ENCODE data around the gene PTCSC3.

DNA sequence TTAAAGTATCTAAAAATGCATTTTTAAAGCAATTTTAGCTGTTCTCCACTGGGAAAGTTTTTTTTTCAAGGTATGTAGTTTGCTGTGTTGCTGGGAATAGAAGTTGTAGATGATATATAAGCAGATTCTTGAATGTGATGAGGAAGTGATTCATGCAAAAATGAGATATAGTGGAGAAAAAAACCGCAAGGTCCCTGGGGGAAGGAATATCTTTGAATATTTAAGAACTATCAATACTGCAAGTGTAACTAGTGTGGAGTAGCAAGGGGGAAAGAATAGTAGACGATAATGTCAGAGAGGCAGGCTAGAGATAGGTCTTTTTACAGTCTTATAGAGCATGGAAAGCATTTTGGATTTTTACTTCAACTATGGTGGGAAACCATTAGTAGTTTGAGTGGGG, 42.5 kb downstream of the PTCSC3 start:
- TF ChIP-seq, protein P1, sequence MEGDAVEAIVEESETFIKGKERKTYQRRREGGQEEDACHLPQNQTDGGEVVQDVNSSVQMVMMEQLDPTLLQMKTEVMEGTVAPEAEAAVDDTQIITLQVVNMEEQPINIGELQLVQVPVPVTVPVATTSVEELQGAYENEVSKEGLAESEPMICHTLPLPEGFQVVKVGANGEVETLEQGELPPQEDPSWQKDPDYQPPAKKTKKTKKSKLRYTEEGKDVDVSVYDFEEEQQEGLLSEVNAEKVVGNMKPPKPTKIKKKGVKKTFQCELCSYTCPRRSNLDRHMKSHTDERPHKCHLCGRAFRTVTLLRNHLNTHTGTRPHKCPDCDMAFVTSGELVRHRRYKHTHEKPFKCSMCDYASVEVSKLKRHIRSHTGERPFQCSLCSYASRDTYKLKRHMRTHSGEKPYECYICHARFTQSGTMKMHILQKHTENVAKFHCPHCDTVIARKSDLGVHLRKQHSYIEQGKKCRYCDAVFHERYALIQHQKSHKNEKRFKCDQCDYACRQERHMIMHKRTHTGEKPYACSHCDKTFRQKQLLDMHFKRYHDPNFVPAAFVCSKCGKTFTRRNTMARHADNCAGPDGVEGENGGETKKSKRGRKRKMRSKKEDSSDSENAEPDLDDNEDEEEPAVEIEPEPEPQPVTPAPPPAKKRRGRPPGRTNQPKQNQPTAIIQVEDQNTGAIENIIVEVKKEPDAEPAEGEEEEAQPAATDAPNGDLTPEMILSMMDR (IDR thresholded peaks at IDR 0.05): no peak
- no peak for TF ChIP-seq POLR2A (IDR thresholded peaks at IDR 0.05; ENCODE audit: low read length)
- TF ChIP-seq MAX (IDR thresholded peaks at IDR 0.05): no peak
- no peak for TF ChIP-seq USF2 (IDR thresholded peaks at IDR 0.05)
- no peak for TF ChIP-seq MYC (IDR thresholded peaks at IDR 0.05; ENCODE audit: borderline replicate concordance, low read length)
- no peak for TF ChIP-seq POLR2AphosphoS2 (conservative IDR thresholded peaks at IDR 0.05; ENCODE audit: low read length)
- TF ChIP-seq, protein P2, sequence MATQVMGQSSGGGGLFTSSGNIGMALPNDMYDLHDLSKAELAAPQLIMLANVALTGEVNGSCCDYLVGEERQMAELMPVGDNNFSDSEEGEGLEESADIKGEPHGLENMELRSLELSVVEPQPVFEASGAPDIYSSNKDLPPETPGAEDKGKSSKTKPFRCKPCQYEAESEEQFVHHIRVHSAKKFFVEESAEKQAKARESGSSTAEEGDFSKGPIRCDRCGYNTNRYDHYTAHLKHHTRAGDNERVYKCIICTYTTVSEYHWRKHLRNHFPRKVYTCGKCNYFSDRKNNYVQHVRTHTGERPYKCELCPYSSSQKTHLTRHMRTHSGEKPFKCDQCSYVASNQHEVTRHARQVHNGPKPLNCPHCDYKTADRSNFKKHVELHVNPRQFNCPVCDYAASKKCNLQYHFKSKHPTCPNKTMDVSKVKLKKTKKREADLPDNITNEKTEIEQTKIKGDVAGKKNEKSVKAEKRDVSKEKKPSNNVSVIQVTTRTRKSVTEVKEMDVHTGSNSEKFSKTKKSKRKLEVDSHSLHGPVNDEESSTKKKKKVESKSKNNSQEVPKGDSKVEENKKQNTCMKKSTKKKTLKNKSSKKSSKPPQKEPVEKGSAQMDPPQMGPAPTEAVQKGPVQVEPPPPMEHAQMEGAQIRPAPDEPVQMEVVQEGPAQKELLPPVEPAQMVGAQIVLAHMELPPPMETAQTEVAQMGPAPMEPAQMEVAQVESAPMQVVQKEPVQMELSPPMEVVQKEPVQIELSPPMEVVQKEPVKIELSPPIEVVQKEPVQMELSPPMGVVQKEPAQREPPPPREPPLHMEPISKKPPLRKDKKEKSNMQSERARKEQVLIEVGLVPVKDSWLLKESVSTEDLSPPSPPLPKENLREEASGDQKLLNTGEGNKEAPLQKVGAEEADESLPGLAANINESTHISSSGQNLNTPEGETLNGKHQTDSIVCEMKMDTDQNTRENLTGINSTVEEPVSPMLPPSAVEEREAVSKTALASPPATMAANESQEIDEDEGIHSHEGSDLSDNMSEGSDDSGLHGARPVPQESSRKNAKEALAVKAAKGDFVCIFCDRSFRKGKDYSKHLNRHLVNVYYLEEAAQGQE (IDR thresholded peaks at IDR 0.05): no peak
- no peak for TF ChIP-seq NFE2L2 (conservative IDR thresholded peaks at IDR 0.05; ENCODE audit: low read length)
- no peak for TF ChIP-seq CHD2 (IDR thresholded peaks at IDR 0.05; ENCODE audit: low read length, partially characterized antibody)
- TF ChIP-seq RNF2 (IDR thresholded peaks at IDR 0.05; ENCODE audit: borderline replicate concordance, low read depth): no peak
- TF ChIP-seq CHD4 (IDR thresholded peaks at IDR 0.05; ENCODE audit: borderline replicate concordance): no peak
- no peak for TF ChIP-seq PHF8 (IDR thresholded peaks at IDR 0.05; ENCODE audit: borderline replicate concordance, low read depth)
- TF ChIP-seq CBX8 (IDR thresholded peaks at IDR 0.05): no peak
